ENCODE measurements around the gene PLB1.

- TF ChIP-seq TAF1 (IDR thresholded peaks at IDR 0.05; ENCODE audit: low read depth) (no peak), YY1 (IDR thresholded peaks at IDR 0.05; ENCODE audit: low read depth) (no peak), TEAD4 (IDR thresholded peaks at IDR 0.05) (no peak), RAD21 (IDR thresholded peaks at IDR 0.05; ENCODE audit: low read depth) (no peak), CREB1 (IDR thresholded peaks at IDR 0.05; ENCODE audit: low read depth) (no peak), USF1 (IDR thresholded peaks at IDR 0.05) (no peak), NFIC (IDR thresholded peaks at IDR 0.05) (no peak), ZBTB7A (IDR thresholded peaks at IDR 0.05; ENCODE audit: low read depth) (no peak), FOXM1 (IDR thresholded peaks at IDR 0.05; ENCODE audit: borderline replicate concordance, low read depth) (no peak), CEBPB (IDR thresholded peaks at IDR 0.05) (no peak)
- TF ChIP-seq, protein P1, sequence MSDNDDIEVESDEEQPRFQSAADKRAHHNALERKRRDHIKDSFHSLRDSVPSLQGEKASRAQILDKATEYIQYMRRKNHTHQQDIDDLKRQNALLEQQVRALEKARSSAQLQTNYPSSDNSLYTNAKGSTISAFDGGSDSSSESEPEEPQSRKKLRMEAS (IDR thresholded peaks at IDR 0.05), result no peak
- TF ChIP-seq, protein P2, sequence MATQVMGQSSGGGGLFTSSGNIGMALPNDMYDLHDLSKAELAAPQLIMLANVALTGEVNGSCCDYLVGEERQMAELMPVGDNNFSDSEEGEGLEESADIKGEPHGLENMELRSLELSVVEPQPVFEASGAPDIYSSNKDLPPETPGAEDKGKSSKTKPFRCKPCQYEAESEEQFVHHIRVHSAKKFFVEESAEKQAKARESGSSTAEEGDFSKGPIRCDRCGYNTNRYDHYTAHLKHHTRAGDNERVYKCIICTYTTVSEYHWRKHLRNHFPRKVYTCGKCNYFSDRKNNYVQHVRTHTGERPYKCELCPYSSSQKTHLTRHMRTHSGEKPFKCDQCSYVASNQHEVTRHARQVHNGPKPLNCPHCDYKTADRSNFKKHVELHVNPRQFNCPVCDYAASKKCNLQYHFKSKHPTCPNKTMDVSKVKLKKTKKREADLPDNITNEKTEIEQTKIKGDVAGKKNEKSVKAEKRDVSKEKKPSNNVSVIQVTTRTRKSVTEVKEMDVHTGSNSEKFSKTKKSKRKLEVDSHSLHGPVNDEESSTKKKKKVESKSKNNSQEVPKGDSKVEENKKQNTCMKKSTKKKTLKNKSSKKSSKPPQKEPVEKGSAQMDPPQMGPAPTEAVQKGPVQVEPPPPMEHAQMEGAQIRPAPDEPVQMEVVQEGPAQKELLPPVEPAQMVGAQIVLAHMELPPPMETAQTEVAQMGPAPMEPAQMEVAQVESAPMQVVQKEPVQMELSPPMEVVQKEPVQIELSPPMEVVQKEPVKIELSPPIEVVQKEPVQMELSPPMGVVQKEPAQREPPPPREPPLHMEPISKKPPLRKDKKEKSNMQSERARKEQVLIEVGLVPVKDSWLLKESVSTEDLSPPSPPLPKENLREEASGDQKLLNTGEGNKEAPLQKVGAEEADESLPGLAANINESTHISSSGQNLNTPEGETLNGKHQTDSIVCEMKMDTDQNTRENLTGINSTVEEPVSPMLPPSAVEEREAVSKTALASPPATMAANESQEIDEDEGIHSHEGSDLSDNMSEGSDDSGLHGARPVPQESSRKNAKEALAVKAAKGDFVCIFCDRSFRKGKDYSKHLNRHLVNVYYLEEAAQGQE (IDR thresholded peaks at IDR 0.05; ENCODE audit: low read depth), result no peak
Measured at GRCh38 chr2:28654663-28655320, 158.9 kb downstream of the PLB1 start.
